ENCODE data around the gene CARMIL1. TPM values are rescaled to one million over a fixed set of nuclear protein-coding genes. Genes with fewer than 3 reads are reported as not detected.
A peak's percentile ranks its signal among the peaks of the same experiment; 100 is the strongest.

Gene CARMIL1
- 10 to 100 TPM in 3 of 4 donors, 1 to 10 TPM in 1; 6.2 to 17.2 (median 11.5) TPM for total RNA-seq

GRCh38 chr6:25278914-25279747 lies at the start of gene CARMIL1:
Gene CARMIL1 (plus strand): TSS chr6:25279374. CDS start chr6:25279796, 422 bp downstream.
- Histone ChIP-seq H3K27me3 (peaks cover 32% of the 10 kb centered on the region), H3K4me3 (peak within 1 kb of the TSS; percentile 77 to 84), H3K36me3 (no peaks in the 10 kb centered on the region), H3K27ac (peak within 1 kb of the TSS in 3 of 4 donors; percentile 55 to 81 (median 70)), H3K4me1 (peaks cover 0 to 26% (median 0%) of the 10 kb centered on the region in 3 donors), H3K9me3 (no peaks in the 10 kb centered on the region)
- ATAC-seq = peak; percentile 91
- 0% methylated on average over 11 to 12 of the region's 81 CpGs for WGBS, 2 donors (ENCODE audit: low coverage in 1 of 2)
- TF ChIP-seq POLR2AphosphoS5 (IDR thresholded peaks at IDR 0.05) (no peak), CTCF (IDR thresholded peaks at IDR 0.05) (peak in 3 of 4 experiments; percentile 58 to 76 (median 64)), POLR2A (IDR thresholded peaks at IDR 0.05) (peak in 1 of 2 donors; percentile 31)

GRCh38 chr6:25229671-25230321 lies 49.4 kb upstream of the CARMIL1 start:
- 22 to 56% methylated on average over 1 of the region's 1 CpG for WGBS, 2 donors (ENCODE audit: low coverage in 1 of 2)
- Histone ChIP-seq H3K4me1 (no peaks in the 10 kb centered on the region), H3K36me3 (no peaks in the 10 kb centered on the region), H3K27me3 (no peaks in the 10 kb centered on the region), H3K27ac (no peak overlapping the region), H3K9me3 (no peaks in the 10 kb centered on the region), H3K4me3 (no peak overlapping the region)
- ATAC-seq = peak; percentile 36
- TF ChIP-seq POLR2A (IDR thresholded peaks at IDR 0.05) = no peak
- no peak for TF ChIP-seq EP300 (IDR thresholded peaks at IDR 0.05)
- no peak for TF ChIP-seq CTCF (IDR thresholded peaks at IDR 0.05)
- no peak for TF ChIP-seq POLR2AphosphoS5 (IDR thresholded peaks at IDR 0.05)

GRCh38 chr6:25232479-25232878 lies 46.7 kb upstream of the CARMIL1 start:
- WGBS, 2 donors (ENCODE audit: low coverage in 1 of 2) = 74 to 82% methylated on average over 9 to 13 of the region's 13 CpGs
- no peaks in the 10 kb centered on the region for H3K4me1 ChIP-seq
- no peak overlapping the region for H3K27ac ChIP-seq
- H3K9me3 ChIP-seq = no peaks in the 10 kb centered on the region
- H3K27me3 ChIP-seq = no peaks in the 10 kb centered on the region
- no peak for ATAC-seq
- TF ChIP-seq POLR2A (IDR thresholded peaks at IDR 0.05) (no peak), EP300 (IDR thresholded peaks at IDR 0.05) (no peak), CTCF (IDR thresholded peaks at IDR 0.05) (no peak), POLR2AphosphoS5 (IDR thresholded peaks at IDR 0.05) (no peak)
- H3K4me3 ChIP-seq = no peak overlapping the region
- H3K36me3 ChIP-seq = no peaks in the 10 kb centered on the region

- Histone ChIP-seq H3K27ac (no peak overlapping the region), H3K4me1 (no peaks in the 10 kb centered on the region), H3K27me3 (no peaks in the 10 kb centered on the region), H3K36me3 (no peaks in the 10 kb centered on the region), H3K9me3 (no peaks in the 10 kb centered on the region), H3K4me3 (no peak overlapping the region)
- WGBS, 2 donors (ENCODE audit: low coverage in 1 of 2) = 57 to 67% methylated on average over 1 of the region's 1 CpG
- TF ChIP-seq POLR2A (IDR thresholded peaks at IDR 0.05) (no peak), CTCF (IDR thresholded peaks at IDR 0.05) (no peak), EP300 (IDR thresholded peaks at IDR 0.05) (no peak), POLR2AphosphoS5 (IDR thresholded peaks at IDR 0.05) (no peak)
- ATAC-seq = no peak
These were observed 45.9 kb upstream of the CARMIL1 start for GRCh38 chr6:25233226-25233625.
